H1 (cell line): ENCODE data around the gene COL5A1. TPM values are rescaled to one million over a fixed set of nuclear protein-coding genes. Genes with fewer than 3 reads are reported as not detected.

Experiments used
- KDM1A ChIP-seq: fragments of 200-600, 300-600 bp; sonication (generic); IDR thresholded peaks from 2 replicates; pipeline ENCODE4 v1.7.1; 2016; ENCODE audit warnings: mild to moderate bottlenecking, low read length, borderline replicate concordance
- KDM4A ChIP-seq: IDR thresholded peaks from one replicate; pipeline ENCODE4 v1.7.1; 2012; ENCODE audit warnings: low read depth, mild to moderate bottlenecking, moderate library complexity, low read length, inconsistent platforms; ENCODE audit not compliant: severe bottlenecking
- polyA plus RNA-seq, 7 experiments: library from polyadenylated mRNA; depleted of rRNA in 3 of 7; stranded (reverse) in 5 of 7; unstranded in 2 of 7; fragments of >200 nt in 5 of 7; fragments of 200-250 nt in 2 of 7; gene quantifications; 1 replicate in 5 of 7; 2 replicates in 1 of 7; 4 replicates in 1 of 7; pipeline versions ENCODE4 v1.2.1 to v1.2.3, GENCODE V29; 2011 to 2013; ENCODE audit warnings: missing spikeins in 2 of 7, mixed read lengths in 2 of 7
- total RNA-seq: library from RNA; stranded (reverse); fragmentation: NEBNext Ultra II Directional; extraction: Animal tissue kit (Norgen Biotek cat#: 25700); gene quantifications from 2 replicates; pipeline ENCODE4 v1.2.1, GENCODE V29; 2021
- TF ChIP-seq, protein P1 (sequence below): fragments of 300-600 bp; sonication (generic); IDR thresholded peaks from 2 replicates; pipeline ENCODE4 v1.7.1; 2012; ENCODE audit warnings: low read length, moderate library complexity, mild to moderate bottlenecking, inconsistent platforms; ENCODE audit not compliant: insufficient replicate concordance
- TF ChIP-seq, protein P2 (sequence below): IDR thresholded peaks from 2 replicates; pipeline ENCODE4 v1.6.1; 2011; ENCODE audit warnings: low read depth, mild to moderate bottlenecking, low read length; ENCODE audit not compliant: insufficient read depth

COL5A1 gene
- total and polyA plus RNA-seq, 2 of the 8 experiments (the other 6 are each of a cell fraction or from before 2014, with no cell fraction given), result 3.8 to 12.0 TPM

DNA sequence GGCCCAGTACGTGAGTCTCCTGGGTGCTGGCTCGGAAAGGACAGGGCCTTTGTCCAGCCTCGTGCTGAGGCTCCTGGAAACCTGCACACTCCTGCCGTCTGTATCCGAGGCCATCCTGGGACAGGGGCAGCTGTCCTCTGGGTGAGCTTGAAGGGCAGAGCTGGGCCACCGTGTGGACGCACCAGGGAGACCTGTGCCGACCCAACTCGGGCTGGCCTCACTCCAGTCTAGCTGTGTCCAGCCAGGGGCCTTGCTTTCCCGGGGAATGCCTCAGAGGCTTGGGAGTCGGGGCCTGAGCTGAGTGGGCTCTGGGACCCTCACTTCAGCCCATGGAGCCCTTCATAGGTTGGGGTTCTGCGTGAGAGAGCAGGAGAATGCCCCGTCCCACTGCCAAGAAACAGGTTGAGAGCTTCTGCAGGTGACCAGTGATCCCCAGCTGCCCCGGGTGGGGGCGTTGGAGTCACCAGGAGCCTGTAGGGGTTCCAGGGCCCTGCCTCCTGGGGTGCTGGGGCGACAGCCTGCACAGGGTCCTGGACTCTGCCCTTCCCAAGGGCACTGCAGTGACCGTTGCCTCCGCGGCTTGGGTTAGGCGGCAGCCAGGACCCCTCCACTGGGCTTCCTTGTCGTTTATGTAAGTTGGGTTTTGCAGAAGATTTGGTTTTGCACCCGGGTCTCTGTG is 60.1 kb downstream of the COL5A1 start (continued):
- TF ChIP-seq, protein P1, sequence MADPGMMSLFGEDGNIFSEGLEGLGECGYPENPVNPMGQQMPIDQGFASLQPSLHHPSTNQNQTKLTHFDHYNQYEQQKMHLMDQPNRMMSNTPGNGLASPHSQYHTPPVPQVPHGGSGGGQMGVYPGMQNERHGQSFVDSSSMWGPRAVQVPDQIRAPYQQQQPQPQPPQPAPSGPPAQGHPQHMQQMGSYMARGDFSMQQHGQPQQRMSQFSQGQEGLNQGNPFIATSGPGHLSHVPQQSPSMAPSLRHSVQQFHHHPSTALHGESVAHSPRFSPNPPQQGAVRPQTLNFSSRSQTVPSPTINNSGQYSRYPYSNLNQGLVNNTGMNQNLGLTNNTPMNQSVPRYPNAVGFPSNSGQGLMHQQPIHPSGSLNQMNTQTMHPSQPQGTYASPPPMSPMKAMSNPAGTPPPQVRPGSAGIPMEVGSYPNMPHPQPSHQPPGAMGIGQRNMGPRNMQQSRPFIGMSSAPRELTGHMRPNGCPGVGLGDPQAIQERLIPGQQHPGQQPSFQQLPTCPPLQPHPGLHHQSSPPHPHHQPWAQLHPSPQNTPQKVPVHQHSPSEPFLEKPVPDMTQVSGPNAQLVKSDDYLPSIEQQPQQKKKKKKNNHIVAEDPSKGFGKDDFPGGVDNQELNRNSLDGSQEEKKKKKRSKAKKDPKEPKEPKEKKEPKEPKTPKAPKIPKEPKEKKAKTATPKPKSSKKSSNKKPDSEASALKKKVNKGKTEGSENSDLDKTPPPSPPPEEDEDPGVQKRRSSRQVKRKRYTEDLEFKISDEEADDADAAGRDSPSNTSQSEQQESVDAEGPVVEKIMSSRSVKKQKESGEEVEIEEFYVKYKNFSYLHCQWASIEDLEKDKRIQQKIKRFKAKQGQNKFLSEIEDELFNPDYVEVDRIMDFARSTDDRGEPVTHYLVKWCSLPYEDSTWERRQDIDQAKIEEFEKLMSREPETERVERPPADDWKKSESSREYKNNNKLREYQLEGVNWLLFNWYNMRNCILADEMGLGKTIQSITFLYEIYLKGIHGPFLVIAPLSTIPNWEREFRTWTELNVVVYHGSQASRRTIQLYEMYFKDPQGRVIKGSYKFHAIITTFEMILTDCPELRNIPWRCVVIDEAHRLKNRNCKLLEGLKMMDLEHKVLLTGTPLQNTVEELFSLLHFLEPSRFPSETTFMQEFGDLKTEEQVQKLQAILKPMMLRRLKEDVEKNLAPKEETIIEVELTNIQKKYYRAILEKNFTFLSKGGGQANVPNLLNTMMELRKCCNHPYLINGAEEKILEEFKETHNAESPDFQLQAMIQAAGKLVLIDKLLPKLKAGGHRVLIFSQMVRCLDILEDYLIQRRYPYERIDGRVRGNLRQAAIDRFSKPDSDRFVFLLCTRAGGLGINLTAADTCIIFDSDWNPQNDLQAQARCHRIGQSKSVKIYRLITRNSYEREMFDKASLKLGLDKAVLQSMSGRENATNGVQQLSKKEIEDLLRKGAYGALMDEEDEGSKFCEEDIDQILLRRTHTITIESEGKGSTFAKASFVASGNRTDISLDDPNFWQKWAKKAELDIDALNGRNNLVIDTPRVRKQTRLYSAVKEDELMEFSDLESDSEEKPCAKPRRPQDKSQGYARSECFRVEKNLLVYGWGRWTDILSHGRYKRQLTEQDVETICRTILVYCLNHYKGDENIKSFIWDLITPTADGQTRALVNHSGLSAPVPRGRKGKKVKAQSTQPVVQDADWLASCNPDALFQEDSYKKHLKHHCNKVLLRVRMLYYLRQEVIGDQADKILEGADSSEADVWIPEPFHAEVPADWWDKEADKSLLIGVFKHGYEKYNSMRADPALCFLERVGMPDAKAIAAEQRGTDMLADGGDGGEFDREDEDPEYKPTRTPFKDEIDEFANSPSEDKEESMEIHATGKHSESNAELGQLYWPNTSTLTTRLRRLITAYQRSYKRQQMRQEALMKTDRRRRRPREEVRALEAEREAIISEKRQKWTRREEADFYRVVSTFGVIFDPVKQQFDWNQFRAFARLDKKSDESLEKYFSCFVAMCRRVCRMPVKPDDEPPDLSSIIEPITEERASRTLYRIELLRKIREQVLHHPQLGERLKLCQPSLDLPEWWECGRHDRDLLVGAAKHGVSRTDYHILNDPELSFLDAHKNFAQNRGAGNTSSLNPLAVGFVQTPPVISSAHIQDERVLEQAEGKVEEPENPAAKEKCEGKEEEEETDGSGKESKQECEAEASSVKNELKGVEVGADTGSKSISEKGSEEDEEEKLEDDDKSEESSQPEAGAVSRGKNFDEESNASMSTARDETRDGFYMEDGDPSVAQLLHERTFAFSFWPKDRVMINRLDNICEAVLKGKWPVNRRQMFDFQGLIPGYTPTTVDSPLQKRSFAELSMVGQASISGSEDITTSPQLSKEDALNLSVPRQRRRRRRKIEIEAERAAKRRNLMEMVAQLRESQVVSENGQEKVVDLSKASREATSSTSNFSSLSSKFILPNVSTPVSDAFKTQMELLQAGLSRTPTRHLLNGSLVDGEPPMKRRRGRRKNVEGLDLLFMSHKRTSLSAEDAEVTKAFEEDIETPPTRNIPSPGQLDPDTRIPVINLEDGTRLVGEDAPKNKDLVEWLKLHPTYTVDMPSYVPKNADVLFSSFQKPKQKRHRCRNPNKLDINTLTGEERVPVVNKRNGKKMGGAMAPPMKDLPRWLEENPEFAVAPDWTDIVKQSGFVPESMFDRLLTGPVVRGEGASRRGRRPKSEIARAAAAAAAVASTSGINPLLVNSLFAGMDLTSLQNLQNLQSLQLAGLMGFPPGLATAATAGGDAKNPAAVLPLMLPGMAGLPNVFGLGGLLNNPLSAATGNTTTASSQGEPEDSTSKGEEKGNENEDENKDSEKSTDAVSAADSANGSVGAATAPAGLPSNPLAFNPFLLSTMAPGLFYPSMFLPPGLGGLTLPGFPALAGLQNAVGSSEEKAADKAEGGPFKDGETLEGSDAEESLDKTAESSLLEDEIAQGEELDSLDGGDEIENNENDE, result no peak
- no peak for TF ChIP-seq KDM1A
- no peak for TF ChIP-seq KDM4A
- TF ChIP-seq, protein P2, sequence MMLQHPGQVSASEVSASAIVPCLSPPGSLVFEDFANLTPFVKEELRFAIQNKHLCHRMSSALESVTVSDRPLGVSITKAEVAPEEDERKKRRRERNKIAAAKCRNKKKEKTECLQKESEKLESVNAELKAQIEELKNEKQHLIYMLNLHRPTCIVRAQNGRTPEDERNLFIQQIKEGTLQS, result no peak
